ENCODE data around the gene CDC42SE2. TPM values are rescaled to one million over a fixed set of nuclear protein-coding genes. Genes with fewer than 3 reads are reported as not detected.

The CDC42SE2 gene
- polyA plus RNA-seq, 1 donor from 2014 or later: 48.2 TPM

DNA sequence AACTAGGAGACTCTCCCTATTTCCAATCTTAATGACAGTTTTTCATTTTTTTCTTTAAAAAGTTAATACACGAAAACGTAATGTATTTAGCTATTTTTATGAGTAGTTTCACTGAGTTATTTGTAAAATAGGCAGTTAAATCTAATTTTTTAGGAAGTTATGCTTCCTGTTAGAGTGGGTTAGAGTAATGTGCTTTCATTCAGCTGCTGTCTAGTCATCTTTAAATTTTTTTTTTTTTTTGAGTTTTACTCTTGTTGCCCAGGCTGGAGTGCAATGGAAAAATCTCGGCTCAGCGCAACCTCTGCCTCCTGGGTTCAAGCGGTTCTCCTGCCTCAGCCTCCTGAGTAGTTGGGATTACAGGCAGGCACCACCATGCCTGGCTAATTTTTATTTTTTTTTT lies 34.0 kb downstream of the CDC42SE2 start:
- H3K27ac ChIP-seq (ENCODE audit: low read length): no peak overlapping the region
- H4K20me1 ChIP-seq (ENCODE audit: insufficient read depth): no peaks in the 10 kb centered on the region
- no peaks in the 10 kb centered on the region for H3K9me3 ChIP-seq (ENCODE audit: low read length)
- H3K79me2 ChIP-seq (replicated peaks; ENCODE audit: insufficient read depth, low read length): peaks cover 18% of the 10 kb centered on the region
- no peaks in the 10 kb centered on the region for H3K36me3 ChIP-seq (ENCODE audit: insufficient read depth, low read length)
- H3K4me3 ChIP-seq (ENCODE audit: low read length): no peak overlapping the region
- no peak overlapping the region for H3K4me2 ChIP-seq (ENCODE audit: low read length)
- no peaks in the 10 kb centered on the region for H3K9me2 ChIP-seq (ENCODE audit: insufficient read depth, low read length)
- H3F3A ChIP-seq (ENCODE audit: insufficient read depth, low read length, poor library complexity, severe bottlenecking): no peaks in the 10 kb centered on the region
- H3K27me3 ChIP-seq (ENCODE audit: insufficient read depth, low read depth, low read length): no peaks in the 10 kb centered on the region
- no peak overlapping the region for H3K9ac ChIP-seq (ENCODE audit: low read length)
- no peak overlapping the region for H2AFZ ChIP-seq (ENCODE audit: low read depth, low read length)
- TF ChIP-seq POLR2AphosphoS5 (IDR thresholded peaks at IDR 0.05): no peak
- no peak for TF ChIP-seq SMC3 (conservative IDR thresholded peaks at IDR 0.05; ENCODE audit: poor library complexity)
- TF ChIP-seq MXI1 (conservative IDR thresholded peaks at IDR 0.05; ENCODE audit: poor library complexity, severe bottlenecking): no peak
- no peak for TF ChIP-seq CTCF (IDR thresholded peaks at IDR 0.05; ENCODE audit: poor library complexity, severe bottlenecking)
- TF ChIP-seq TAF1 (IDR thresholded peaks at IDR 0.05; ENCODE audit: low read depth): no peak
- TF ChIP-seq, protein P1, sequence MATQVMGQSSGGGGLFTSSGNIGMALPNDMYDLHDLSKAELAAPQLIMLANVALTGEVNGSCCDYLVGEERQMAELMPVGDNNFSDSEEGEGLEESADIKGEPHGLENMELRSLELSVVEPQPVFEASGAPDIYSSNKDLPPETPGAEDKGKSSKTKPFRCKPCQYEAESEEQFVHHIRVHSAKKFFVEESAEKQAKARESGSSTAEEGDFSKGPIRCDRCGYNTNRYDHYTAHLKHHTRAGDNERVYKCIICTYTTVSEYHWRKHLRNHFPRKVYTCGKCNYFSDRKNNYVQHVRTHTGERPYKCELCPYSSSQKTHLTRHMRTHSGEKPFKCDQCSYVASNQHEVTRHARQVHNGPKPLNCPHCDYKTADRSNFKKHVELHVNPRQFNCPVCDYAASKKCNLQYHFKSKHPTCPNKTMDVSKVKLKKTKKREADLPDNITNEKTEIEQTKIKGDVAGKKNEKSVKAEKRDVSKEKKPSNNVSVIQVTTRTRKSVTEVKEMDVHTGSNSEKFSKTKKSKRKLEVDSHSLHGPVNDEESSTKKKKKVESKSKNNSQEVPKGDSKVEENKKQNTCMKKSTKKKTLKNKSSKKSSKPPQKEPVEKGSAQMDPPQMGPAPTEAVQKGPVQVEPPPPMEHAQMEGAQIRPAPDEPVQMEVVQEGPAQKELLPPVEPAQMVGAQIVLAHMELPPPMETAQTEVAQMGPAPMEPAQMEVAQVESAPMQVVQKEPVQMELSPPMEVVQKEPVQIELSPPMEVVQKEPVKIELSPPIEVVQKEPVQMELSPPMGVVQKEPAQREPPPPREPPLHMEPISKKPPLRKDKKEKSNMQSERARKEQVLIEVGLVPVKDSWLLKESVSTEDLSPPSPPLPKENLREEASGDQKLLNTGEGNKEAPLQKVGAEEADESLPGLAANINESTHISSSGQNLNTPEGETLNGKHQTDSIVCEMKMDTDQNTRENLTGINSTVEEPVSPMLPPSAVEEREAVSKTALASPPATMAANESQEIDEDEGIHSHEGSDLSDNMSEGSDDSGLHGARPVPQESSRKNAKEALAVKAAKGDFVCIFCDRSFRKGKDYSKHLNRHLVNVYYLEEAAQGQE (IDR thresholded peaks at IDR 0.05; ENCODE audit: borderline replicate concordance): no peak
- no peak for TF ChIP-seq RAD21 (conservative IDR thresholded peaks at IDR 0.05)
- no peak for TF ChIP-seq EZH2 (IDR thresholded peaks at IDR 0.05; ENCODE audit: borderline replicate concordance, insufficient read depth, low read length, poor library complexity, severe bottlenecking)
- no peak for TF ChIP-seq EP300 (conservative IDR thresholded peaks at IDR 0.05; ENCODE audit: poor library complexity, severe bottlenecking)

- TF ChIP-seq, protein P1 (IDR thresholded peaks at IDR 0.05; ENCODE audit: borderline replicate concordance): no peak
- no peak for TF ChIP-seq RAD21 (conservative IDR thresholded peaks at IDR 0.05)
- no peak for TF ChIP-seq SMC3 (conservative IDR thresholded peaks at IDR 0.05; ENCODE audit: poor library complexity)
- no peak for TF ChIP-seq MXI1 (conservative IDR thresholded peaks at IDR 0.05; ENCODE audit: poor library complexity, severe bottlenecking)
- no peak for TF ChIP-seq TAF1 (IDR thresholded peaks at IDR 0.05; ENCODE audit: low read depth)
- no peak for TF ChIP-seq CTCF (IDR thresholded peaks at IDR 0.05; ENCODE audit: poor library complexity, severe bottlenecking)
- TF ChIP-seq EZH2 (IDR thresholded peaks at IDR 0.05; ENCODE audit: borderline replicate concordance, insufficient read depth, low read length, poor library complexity, severe bottlenecking): no peak
- no peak for TF ChIP-seq POLR2AphosphoS5 (IDR thresholded peaks at IDR 0.05)
- TF ChIP-seq EP300 (conservative IDR thresholded peaks at IDR 0.05; ENCODE audit: poor library complexity, severe bottlenecking): no peak
- Histone ChIP-seq H3K9me3 (ENCODE audit: low read length) (no peaks in the 10 kb centered on the region), H3K27ac (ENCODE audit: low read length) (no peak overlapping the region), H4K20me1 (ENCODE audit: insufficient read depth) (no peaks in the 10 kb centered on the region), H3K36me3 (ENCODE audit: insufficient read depth, low read length) (no peaks in the 10 kb centered on the region), H3K79me2 (replicated peaks; ENCODE audit: insufficient read depth, low read length) (peaks cover 20% of the 10 kb centered on the region), H3K9me2 (ENCODE audit: insufficient read depth, low read length) (no peaks in the 10 kb centered on the region), H3K4me3 (ENCODE audit: low read length) (no peak overlapping the region), H3F3A (ENCODE audit: insufficient read depth, low read length, poor library complexity, severe bottlenecking) (no peaks in the 10 kb centered on the region), H3K27me3 (ENCODE audit: insufficient read depth, low read depth, low read length) (no peaks in the 10 kb centered on the region), H3K4me2 (ENCODE audit: low read length) (no peak overlapping the region), H3K9ac (ENCODE audit: low read length) (no peak overlapping the region), H2AFZ (ENCODE audit: low read depth, low read length) (no peak overlapping the region)
Measured at GRCh38 chr5:131299465-131299864, 35.6 kb downstream of the CDC42SE2 start.

Data from neural cell (in vitro differentiated cells).